C4-2B (cell line): Measurements from ENCODE around the gene ZBTB1.

Source experiments
- H3K27ac ChIP-seq: fragments of 450-650 bp; 2 replicates; pipeline ENCODE4 v1.5.1; 2017
- CTCF ChIP-seq: fragments of 450-650 bp; conservative IDR thresholded peaks from 2 replicates; pipeline ENCODE4 v1.5.1; 2017; ENCODE audit warnings: mild to moderate bottlenecking
- ZFX ChIP-seq: fragments of 450-650 bp; IDR thresholded peaks from 2 replicates; pipeline ENCODE4 v1.6.1; 2017

ZBTB1 gene

GRCh38 chr14:64540208-64541202 lies 35.9 kb downstream of the ZBTB1 start, which contains the start of gene HSPA2:
HSPA2 (plus strand) TSS chr14:64540741; CDS start chr14:64540850, 109 bp downstream.
- H3K27ac ChIP-seq, result peak within 1 kb of the TSS; percentile 46
- TF ChIP-seq CTCF, result peak; percentile 88
- TF ChIP-seq ZFX, result no peak

GRCh38 chr14:64541261-64541971 lies 36.8 kb downstream of the ZBTB1 start:
- no peak for TF ChIP-seq CTCF
- no peak for TF ChIP-seq ZFX
- H3K27ac ChIP-seq, result no peak overlapping the region

- H3K27ac ChIP-seq, result no peak overlapping the region
- no peak for TF ChIP-seq CTCF
- no peak for TF ChIP-seq ZFX
Observed at GRCh38 chr14:64541972-64542835, 37.6 kb downstream of the ZBTB1 start.

- no peak overlapping the region for H3K27ac ChIP-seq
- TF ChIP-seq ZFX (no peak), CTCF (no peak)
Observed at GRCh38 chr14:64542836-64543201, 38.2 kb downstream of the ZBTB1 start.

- H3K27ac ChIP-seq, result no peak overlapping the region
- no peak for TF ChIP-seq ZFX
- no peak for TF ChIP-seq CTCF
Observed at GRCh38 chr14:64544607-64545312, 40.2 kb downstream of the ZBTB1 start.

- H3K27ac ChIP-seq, result no peak overlapping the region
Observed at GRCh38 chr14:64549016-64549415, 44.4 kb downstream of the ZBTB1 start.

More at GRCh38 chr14:64549016-64549415, 44.4 kb downstream of the ZBTB1 start:
- TF ChIP-seq CTCF (no peak), ZFX (no peak)
